HG03460 (cell line): ENCODE data around the gene SH3RF3.
"Not testable (repeated sequence)": the region's sequence is repeated elsewhere in the genome, so short reads cannot be mapped to it uniquely, and the experiment has no call there.

Experiments
- ATAC-seq: cut with Tn5 transposase; IDR thresholded peaks from one replicate; pipeline ENCODE4 v1.9.1; 2021; ENCODE audit not compliant: unreplicated experiment

Gene SH3RF3

GRCh38 chr2:109214651-109215371 lies 85.8 kb downstream of the SH3RF3 start:
- no peak for ATAC-seq

DNA sequence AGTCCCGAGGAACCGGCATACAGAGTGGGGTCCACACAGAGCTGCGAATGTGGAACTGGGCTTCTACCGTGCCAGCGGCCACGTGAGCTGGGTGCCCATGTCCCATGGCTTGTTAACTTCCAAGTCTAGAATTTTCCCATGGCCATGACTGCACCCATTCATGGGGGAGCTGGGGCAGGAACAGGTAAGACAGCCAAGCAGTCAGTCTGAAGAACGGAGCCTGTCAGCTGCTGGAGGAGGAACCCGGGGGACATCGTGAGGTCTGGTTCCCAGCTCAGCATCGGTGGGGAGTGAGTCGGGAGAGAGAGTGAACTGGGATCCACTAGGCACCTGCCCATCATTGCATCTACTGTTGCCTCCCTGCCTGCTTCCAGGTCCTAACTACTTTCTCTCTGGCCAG lies 86.9 kb downstream of the SH3RF3 start:
- no peak for ATAC-seq

DNA sequence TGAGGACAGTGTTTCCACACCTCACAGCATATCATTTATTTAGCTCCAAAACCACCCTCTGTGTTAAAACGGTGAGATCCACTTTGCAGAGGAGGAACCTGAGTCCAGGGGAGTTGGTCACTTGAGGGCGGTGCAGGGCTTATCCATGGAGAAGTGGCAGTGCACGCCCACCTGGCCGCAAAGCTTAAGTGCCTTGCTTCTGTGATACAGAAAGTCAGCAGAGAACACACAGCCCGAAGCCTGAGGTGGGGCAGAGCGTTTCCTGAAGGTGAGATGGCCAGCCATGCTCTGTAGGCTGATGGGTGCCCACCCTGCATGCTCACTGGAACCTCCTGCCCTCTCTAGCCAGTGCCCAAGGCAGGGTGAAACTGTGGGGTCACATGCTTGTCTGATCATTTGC lies 87.3 kb downstream of the SH3RF3 start:
- ATAC-seq = no peak

DNA sequence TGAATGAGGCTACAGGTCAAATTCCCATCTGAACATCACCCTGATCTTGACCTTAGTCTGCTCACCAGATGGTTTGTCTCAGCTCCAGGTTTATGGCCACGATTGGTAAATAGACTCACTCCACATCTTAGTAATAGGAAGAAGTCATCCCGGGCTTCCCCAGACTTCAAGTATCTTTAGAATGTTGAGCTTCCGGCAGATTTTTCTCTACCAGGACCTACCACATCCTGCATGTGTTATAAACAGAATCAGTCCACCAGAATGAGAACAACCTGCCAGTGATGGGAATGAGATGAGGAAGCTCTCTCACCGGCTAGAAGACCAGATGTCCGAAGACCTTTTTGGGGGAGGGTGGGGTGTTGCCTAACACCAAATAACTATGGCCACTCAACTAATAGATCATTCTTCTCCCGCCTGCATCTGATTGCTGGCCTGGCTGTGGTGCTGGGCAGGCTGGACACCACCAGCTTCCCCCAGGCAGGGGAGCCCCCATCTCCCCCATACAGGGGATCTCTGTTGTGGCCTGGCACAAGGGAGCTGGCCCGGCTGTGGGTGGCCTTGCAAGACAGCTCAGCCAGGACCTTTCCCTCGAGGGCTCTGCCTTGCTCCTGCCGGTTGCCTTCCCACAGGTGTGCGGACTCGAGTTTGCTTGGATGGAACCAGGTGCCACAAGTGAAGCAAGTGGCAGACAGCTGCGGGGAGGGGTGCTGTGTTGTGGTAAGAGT lies 88.5 kb downstream of the SH3RF3 start:
- ATAC-seq = no peak

- ATAC-seq = peak; percentile 44
These were observed 89.2 kb downstream of the SH3RF3 start for GRCh38 chr2:109218087-109218791.

GRCh38 chr2:109218792-109219126 lies 89.8 kb downstream of the SH3RF3 start:
- no peak for ATAC-seq

GRCh38 chr2:109220860-109221259 lies 91.9 kb downstream of the SH3RF3 start:
- no peak for ATAC-seq

GRCh38 chr2:109221316-109221715 lies 92.3 kb downstream of the SH3RF3 start:
- ATAC-seq = not testable (repeated sequence)

- no peak for ATAC-seq
These were observed 93.4 kb downstream of the SH3RF3 start for GRCh38 chr2:109222422-109222821.

DNA sequence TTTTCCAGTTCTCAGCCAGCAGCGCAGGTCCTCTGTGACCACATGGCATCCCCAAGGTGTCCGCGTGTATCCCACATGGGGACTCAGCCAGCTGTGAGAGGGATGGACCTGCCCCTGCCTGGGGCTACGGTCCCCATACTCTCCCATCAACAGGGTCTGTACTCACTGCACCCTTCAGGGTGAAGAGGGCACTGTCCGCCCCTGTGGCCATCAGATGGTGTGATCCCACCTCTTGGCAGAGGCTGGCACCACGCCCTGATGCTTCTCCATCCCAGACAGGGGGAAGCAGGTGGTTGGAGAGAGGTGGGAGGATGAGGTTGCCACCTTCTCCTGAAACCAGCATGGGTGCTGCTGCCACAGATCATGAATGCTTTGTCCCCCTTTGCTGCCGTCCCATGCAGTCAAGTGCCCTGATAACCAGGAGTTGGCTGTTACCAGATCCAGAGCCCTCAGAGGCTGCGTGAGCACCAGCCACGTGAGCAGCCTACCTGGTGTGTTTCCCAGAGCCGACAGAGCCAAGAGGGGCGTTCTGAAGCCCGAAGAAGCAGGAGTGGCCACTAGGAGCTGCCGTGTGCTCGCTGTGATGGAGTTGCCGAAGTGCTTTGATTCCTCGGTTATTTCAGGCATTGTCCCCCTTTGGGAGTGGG lies 93.9 kb downstream of the SH3RF3 start:
- ATAC-seq = no peak

GRCh38 chr2:109223490-109223889 lies 94.5 kb downstream of the SH3RF3 start:
- ATAC-seq = no peak

- not testable (repeated sequence) for ATAC-seq
These were observed 95.3 kb downstream of the SH3RF3 start for GRCh38 chr2:109224341-109224740.

DNA sequence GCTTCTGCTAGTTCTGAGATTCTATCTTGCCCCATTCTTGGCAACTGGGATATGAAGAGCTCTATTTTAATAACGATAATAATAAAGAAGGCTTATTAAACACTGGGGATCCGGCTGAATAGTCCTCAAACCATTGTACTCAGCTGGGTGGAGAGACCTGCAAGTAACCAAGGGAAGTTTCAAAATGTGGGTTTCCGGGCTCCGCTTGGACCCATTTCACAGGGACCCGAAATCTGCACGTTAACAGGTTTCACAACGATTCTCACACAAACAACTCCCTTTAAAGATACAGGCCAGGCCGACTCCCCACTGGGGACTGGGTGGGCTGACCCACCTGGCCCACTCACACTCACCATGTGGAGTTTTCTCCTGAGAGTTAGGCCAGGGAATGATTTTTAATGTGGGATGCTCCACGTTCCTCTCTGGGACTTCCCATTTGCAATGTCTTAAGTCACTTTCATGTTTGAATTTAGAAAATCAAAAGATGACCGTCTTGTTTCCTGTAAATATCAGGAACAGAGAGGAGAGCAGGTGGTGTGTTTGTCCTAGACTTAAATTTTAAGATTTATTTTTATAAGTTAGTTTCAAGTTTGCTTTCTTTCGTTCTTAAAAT lies 96.3 kb downstream of the SH3RF3 start:
- ATAC-seq = no peak

DNA sequence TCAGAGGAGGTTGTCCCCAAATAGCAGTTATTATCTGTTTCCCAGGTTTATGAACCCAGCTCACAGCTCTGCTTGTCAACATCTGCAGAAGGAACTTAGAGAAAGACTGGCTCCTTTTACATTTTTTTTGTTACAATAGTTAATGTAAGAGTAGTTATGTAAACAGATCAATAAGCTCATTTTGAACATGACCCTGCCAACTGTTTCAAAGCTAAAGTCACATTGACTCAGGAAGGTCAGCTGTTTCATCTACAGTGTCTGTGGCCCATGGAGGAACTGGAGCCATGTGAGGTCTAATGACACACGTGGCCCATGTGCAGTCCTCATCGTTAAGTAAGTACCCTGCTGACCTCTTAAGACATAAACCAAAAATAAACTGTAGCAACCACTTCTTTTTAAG lies 97.1 kb downstream of the SH3RF3 start:
- no peak for ATAC-seq

GRCh38 chr2:109226622-109227021 lies 97.6 kb downstream of the SH3RF3 start:
- ATAC-seq = no peak

DNA sequence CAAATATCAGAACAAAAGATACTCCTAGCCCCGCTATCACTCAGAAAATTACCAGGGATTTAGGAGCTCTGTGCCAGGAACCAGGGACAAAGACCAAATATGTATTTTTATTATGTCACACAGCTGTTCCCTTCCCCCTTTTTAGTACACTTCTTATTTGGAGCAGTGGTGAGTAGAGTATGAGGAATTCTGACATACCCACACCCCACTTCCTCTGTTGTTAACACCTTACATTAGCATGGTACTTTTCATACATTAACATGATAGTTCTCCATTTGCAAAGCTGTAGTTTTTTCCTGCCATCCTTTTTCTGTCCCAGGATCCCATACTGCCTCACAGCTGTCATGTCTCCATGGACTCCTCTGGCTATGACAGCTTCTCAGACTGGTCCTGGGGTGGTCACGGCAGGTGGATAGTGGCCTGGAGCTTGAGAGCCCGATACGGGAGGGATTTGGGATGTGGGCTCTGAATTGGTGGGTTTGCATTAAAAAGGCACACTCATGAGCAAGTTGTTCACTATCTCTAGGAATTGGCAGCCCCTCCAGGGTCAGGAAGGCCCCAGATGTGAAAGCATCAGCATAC lies 100.2 kb downstream of the SH3RF3 start:
- no peak for ATAC-seq

- ATAC-seq = no peak
These were observed 102.0 kb downstream of the SH3RF3 start for GRCh38 chr2:109230941-109231420.

GRCh38 chr2:109231428-109231827 lies 102.4 kb downstream of the SH3RF3 start:
- ATAC-seq = no peak

- ATAC-seq = no peak
These were observed 103.1 kb downstream of the SH3RF3 start for GRCh38 chr2:109231996-109232705.

- no peak for ATAC-seq
These were observed 103.9 kb downstream of the SH3RF3 start for GRCh38 chr2:109232909-109233308.
